Measurements from ENCODE around the gene PVALEF.
"Not testable (repeated sequence)": the region's sequence is repeated elsewhere in the genome, so short reads cannot be mapped to it uniquely, and the experiment has no call there.

Gene PVALEF

GRCh38 chr17:81143717-81144422 lies 21.4 kb upstream of the PVALEF start:
- DNase-seq (ENCODE audit: low read depth in 2 of 2) = no peak

GRCh38 chr17:81144423-81144781 lies 20.9 kb upstream of the PVALEF start:
- DNase-seq (ENCODE audit: low read depth in 2 of 2) = no peak

DNA sequence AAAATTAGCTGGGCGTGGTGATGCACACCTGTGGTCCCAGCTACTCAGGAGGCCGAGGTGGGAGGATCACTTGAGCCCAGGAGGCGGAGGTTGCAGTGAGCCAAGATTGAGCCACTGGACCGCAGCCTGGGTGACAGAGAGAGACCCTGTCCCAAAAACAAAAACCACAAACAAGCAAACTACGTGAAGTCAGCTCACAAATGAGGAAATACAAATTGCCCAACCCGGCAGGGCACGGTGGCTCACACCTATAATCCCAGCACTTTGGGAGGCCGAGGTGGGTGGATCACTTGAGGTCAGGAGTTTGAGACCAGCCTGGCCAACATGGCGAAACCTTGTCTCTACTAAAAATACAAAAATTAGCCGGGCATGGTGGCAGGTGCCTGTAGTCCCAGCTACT lies 19.1 kb upstream of the PVALEF start:
- DNase-seq (ENCODE audit: low read depth in 2 of 2) = not testable (repeated sequence)

- no peak for DNase-seq (ENCODE audit: low read depth in 2 of 2)
Observed at GRCh38 chr17:81147701-81148100, 17.6 kb upstream of the PVALEF start.

GRCh38 chr17:81148571-81148970 lies 16.7 kb upstream of the PVALEF start:
- no peak for DNase-seq (ENCODE audit: low read depth in 2 of 2)

DNA sequence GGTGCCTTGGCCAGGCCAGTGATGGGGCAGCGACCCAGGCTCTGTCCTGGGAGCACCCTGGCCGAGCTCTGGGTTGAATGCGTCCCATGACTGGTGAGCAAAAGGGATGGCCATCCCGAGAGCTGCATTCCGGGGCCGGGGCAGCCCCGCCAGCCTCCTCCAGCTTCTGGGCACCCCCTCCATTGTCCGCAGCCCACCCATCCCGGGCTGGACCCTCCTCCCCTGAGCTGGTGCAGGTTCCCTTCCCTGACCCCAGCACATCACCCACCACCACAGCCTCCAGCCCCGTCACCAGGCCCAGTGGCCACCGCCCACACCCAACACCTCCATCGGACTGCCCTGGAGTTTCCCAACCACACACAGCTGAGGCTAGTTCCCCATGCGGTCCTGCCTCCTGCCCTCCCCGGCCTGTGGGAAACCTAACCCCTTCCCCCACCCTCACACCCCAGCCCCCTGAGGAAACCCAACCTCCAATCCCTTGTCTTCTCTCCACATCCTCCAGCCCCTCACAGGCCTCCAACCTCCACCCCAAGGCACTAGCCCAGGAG lies 16.2 kb upstream of the PVALEF start:
- DNase-seq (ENCODE audit: low read depth in 2 of 2) = no peak

- DNase-seq (ENCODE audit: low read depth in 2 of 2) = no peak
Observed at GRCh38 chr17:81150377-81151077, 14.8 kb upstream of the PVALEF start.

DNA sequence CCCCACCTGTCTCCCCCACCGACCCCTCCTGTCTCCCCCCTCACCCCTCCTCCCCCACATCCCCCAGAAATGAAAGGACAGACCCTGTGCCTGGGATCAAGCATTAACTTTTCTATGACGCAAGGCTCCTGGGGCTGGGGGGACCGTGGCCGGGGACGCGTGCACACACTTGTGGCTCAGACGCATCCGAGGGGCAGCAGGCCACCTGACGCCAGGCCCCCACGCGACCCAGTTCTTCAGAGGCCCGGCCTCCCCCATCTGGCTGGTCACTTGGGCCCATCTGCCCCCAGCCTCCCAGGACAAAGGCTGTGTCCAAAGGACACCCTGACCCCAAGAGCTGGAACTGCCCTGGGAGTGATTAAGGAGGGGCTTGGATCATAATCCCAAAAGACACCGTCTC lies 14.0 kb upstream of the PVALEF start:
- DNase-seq (ENCODE audit: low read depth in 2 of 2) = no peak

DNA sequence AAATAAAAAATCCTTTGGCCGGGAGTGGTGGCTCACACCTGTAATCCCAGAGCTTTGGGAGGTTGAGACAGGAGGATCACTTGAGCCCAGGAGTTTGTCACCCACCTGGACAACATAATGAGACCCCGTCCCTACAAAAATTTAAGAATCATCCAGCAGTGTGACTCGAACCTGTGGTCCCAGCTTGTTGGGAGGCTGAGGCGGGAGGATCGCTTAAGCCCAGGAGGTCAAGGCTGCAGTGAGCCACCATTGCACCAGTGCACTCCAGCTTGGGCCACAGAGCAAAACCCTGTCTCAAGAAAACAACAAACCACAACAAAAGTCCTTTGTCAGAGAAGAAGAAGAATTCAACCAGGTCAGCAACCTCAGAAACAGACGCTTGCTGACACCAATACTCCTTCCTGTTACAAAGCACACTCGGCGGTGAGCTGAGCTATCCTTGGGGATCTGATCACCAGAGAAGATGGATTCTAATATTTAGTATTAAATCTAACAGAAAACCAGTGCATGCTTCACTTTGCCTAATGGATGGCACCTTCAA lies 12.9 kb upstream of the PVALEF start:
- DNase-seq (ENCODE audit: low read depth in 2 of 2) = no peak

DNA sequence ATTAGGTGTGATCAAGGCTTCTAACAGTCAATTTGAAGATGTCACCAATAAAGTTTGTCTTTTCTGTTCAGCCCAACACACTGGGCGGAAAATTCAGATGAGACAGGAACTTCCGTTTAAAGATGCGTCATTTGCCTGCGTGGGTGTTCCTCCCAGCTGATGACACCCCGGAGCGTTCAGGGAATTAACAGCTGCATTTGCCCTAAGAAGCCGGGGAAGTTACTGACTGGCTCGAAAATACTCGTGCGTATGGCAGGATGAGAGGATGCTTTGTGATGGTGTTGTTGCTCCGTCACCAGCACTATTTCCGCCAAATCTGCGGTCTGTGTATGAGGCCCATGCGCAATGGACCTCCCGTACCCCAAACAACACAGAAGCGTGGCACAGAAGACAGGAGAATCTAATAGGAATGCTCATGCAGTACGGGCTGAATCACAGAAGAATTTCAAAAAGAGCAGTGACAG lies 11.9 kb upstream of the PVALEF start:
- DNase-seq (ENCODE audit: low read depth in 2 of 2) = no peak

GRCh38 chr17:81154016-81154415 lies 11.3 kb upstream of the PVALEF start:
- DNase-seq (ENCODE audit: low read depth in 2 of 2) = not testable (repeated sequence)

GRCh38 chr17:81154961-81155360 lies 10.3 kb upstream of the PVALEF start:
- DNase-seq (ENCODE audit: low read depth in 2 of 2) = no peak

GRCh38 chr17:81156866-81157805 lies 8.2 kb upstream of the PVALEF start:
- no peak for DNase-seq (ENCODE audit: low read depth in 2 of 2)

GRCh38 chr17:81157848-81158687 lies 7.2 kb upstream of the PVALEF start:
- no peak for DNase-seq (ENCODE audit: low read depth in 2 of 2)

GRCh38 chr17:81158688-81159590 lies 6.4 kb upstream of the PVALEF start:
- no peak for DNase-seq (ENCODE audit: low read depth in 2 of 2)

- DNase-seq (ENCODE audit: low read depth in 2 of 2) = no peak
Observed at GRCh38 chr17:81159611-81160265, 5.6 kb upstream of the PVALEF start.

- DNase-seq (ENCODE audit: low read depth in 2 of 2) = no peak
Observed at GRCh38 chr17:81160306-81160705, 5.0 kb upstream of the PVALEF start.

DNA sequence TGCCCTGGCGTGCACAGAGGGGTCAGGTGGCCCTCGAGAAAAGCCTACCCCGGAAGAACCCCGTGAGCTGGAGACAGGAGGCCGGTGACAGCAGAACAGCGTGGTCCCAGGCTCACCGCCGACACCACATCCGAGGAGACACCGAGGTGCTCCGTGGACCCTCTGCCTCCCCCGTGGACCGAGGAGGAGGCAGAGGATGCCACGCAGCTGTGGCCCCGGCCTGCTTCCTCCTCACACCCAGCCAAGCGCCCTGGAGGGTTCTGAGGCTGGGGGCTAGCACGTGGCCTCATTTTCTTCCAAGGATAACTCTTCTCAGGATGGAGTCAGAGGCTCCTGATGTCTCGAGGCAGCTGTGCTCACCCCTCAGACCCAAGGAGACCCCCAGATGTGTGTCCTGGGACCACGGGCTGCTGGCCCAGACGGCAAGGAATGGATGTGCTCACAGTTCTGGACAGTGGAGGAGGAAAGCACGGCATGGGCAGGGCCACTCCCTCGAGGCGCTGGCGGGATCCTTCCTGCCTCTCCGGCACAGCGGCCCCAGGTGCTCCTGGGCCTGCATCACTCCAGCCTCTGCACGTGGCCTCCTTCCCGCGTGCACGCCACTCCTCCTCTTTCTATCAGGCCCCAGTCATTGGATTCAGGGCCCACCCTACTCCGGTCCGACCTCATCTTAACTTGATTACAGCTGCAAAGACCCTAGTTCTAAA lies 4.4 kb upstream of the PVALEF start:
- no peak for DNase-seq (ENCODE audit: low read depth in 2 of 2)

DNA sequence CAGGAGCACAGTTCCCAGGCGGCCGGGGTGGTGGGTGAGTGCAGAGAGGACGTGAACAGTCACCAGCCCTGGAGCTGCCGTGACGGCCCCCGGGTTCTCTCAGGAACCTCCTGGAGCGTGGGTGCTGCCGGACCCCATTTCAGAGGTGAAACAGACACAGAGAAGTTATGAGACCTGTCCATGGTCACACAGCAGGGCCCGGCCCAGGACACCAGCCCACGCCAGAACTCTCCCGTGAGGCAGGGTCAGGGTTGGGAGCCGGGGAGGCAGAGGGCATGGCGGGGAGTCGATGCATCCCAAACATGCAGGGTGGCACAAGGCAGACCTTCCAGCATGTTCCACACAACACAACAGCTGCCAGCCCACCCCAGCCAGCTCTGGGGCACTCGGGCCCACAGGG lies 3.8 kb upstream of the PVALEF start:
- no peak for DNase-seq (ENCODE audit: low read depth in 2 of 2)

Measured in fibroblast of skin of left quadriceps (primary cell).